GM18873 (cell line): ENCODE results near the gene EEF2K.

Experiments
- ATAC-seq: cut with Tn5 transposase; IDR thresholded peaks from one replicate; pipeline ENCODE4 v1.9.1; 2021; ENCODE audit warnings: mild to moderate bottlenecking, moderate library complexity, moderate number of reproducible peaks; ENCODE audit not compliant: unreplicated experiment, low FRiP score

Gene EEF2K

DNA sequence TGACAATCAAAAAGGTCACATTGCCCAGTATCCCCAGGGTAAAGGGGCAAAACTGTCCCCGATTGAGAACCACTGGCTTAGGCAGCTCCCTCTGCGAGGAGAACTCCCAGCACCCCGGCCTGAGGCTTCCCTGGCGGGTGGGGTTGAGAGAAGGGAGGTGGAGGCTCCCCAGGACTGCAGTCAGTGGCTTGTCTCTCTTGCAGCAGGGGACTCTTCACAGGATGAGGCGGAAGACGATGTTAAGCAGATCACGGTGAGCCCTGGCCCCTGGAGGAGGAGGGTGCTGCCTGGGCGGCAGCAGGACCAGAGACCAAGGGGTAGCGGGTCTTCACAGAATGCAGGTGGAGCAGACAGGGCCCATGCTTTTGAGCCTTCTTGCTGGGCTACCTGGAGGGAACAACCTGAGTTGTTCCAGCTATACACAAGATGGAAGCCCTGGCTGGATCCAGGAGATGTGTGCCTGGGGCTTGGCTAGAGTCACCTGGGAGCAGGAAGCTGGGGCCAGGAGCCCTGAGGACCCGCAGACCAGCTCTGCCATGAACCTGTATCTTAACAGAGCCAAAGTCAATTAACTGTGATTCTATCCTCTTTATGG lies 107.9 kb downstream of the EEF2K start:
- no peak for ATAC-seq

DNA sequence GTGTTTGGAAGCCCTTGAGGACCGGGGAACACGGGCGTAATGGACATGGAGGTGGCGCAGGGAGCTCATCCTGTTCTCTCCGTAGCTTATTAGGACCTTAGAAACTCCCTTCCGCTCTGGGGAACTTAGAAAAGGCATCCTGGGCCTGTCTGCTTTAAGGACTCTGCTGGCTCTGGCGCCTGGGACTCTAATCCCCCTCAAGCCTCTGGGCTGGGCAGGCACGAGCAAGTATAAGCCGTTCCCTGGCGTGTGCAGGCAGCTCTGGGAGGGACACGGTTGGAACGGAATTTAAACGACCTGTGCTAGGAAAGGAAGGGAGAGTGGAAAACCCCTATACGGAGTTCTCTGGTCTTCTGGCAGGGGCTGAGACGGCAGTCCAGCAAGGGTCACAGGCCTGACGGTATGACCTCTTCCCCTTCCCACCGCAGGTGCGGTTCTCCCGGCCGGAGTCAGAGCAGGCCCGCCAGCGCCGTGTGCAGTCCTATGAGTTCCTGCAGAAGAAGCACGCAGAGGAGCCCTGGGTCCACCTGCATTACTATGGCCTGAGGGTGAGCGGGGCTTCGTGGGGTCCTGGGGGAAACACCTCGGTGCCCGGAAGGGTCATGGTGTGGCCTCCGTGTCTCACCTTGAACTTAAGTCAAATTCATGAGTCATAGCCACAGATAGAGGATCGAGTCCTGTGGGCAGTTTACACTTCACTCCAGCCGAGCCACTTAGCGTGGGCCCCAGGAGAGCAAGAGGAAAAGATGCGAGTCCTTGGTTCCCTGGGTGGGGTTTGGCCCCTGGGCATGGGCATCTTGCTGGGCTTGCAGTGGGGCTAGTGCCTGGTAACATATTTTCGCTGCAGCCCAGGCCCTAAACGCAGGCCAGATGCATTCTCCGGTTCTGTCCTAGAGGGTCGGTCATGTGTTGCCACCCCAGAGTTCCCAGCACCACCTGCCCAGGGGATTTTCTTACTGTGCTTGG lies 108.9 kb downstream of the EEF2K start:
- ATAC-seq = no peak

- no peak for ATAC-seq
Measured at GRCh38 chr16:22315979-22316378, 109.9 kb downstream of the EEF2K start.

DNA sequence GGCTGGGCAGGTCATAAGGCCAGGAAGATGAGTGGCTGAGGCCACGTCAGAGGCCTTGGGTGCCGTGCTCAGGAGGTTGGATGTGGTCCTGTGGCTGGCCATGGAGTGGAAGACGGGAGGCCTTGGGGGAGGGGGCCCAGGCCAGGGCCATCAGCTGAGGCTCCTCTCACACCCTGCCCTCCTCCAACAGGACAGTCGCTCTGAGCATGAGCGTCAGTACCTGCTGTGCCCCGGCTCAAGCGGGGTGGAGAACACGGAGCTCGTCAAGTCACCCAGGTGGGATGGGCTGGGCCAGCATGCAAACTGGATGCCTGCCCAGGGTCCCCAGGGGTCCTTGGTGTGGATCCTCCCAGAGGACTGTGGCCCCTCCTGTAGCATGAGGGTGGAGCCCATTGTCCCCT lies 110.3 kb downstream of the EEF2K start:
- no peak for ATAC-seq

- no peak for ATAC-seq
Measured at GRCh38 chr16:22317001-22317530, 111.0 kb downstream of the EEF2K start.

DNA sequence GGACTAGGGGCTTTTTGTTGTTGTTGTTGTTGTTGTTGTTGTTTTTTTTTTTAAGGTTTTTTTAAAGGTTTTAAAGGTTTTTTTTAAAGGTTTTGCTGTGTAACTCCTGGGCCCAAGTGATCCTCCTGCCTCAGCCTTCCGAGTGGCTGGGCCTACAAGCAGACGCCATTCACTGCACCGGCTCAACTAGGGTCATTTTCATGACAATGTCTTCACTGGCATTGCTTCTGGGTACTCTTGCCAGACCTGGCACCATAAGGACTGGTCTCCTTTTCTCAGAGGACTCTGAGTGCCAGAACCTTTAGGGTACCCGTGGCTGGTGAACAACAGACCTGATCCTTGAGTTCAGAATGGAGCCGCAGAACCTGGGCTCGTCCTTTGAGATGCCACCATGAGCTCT lies 111.5 kb downstream of the EEF2K start:
- no peak for ATAC-seq

DNA sequence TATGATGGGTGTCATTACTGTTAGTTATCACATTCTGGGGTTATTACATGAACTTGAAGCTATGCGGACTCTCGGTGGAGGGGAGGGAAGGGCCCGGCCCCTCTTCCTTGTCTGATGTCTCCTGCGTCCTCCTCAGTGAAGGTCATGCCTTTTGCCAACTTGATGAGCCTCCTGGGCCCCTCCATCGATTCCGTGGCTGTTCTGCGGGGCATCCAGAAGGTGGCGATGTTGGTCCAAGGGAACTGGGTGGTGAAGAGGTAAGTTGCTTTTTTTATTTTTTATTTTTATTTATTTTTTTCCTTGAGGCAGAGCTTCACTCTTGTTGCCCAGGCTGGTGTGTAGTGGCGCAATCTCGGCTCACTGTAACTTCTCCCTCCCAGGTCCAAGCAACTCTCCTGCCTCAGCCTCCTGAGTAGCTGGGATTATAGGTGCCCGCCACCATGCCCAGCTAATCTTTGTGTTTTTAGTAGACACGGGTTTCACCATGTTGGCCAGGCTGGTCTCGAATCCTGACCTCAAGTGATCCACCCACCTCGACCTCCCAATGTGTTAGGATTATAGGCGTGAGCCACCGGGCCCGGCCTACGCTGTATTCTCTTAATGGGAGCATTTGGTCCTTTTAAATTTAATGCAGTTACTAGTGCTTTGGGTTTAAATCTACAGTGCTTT lies 112.7 kb downstream of the EEF2K start:
- ATAC-seq = no peak

GRCh38 chr16:22320572-22321339 lies 114.7 kb downstream of the EEF2K start:
- ATAC-seq = no peak

GRCh38 chr16:22321340-22322001 lies 115.4 kb downstream of the EEF2K start:
- no peak for ATAC-seq

- ATAC-seq = no peak
Measured at GRCh38 chr16:22322021-22322471, 116.0 kb downstream of the EEF2K start.

- no peak for ATAC-seq
Measured at GRCh38 chr16:22322741-22323140, 116.7 kb downstream of the EEF2K start.

- no peak for ATAC-seq
Measured at GRCh38 chr16:22323173-22323958, 117.3 kb downstream of the EEF2K start.

GRCh38 chr16:22323959-22324786 lies 118.1 kb downstream of the EEF2K start:
- ATAC-seq = no peak

- no peak for ATAC-seq
Measured at GRCh38 chr16:22324787-22325597, 118.9 kb downstream of the EEF2K start.

DNA sequence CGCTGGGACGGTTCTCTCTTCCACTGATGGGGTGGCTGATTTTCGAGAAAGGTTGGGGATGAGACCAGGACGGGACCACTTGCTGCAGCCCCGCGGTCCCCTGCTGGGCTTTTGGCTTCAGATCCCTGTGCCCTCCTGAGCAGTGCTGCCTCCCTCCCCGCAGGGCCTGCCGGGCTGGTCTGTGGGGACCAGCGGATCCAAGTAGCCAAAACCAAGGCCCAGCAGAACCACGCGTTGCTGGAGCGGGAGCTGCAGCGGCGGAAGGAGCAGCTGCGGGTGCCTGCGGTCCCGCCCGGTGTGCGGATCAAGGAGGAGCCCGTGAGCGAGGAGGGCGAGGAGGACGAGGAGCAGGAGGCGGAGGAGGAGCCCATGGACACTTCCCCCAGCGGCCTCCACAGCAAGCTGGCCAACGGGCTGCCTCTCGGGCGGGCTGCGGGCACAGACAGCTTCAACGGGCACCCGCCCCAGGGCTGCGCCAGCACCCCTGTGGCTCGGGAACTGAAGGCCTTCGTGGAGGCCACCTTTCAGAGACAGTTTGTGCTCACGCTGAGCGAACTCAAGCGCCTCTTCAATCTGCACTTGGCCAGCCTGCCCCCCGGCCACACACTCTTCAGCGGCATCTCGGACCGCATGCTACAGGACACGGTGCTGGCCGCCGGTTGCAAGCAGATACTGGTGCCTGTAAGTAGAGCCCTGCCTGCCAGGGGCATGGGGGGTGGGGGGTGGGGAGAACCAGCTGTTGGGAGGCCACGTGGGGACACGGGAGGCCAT lies 119.7 kb downstream of the EEF2K start:
- no peak for ATAC-seq

DNA sequence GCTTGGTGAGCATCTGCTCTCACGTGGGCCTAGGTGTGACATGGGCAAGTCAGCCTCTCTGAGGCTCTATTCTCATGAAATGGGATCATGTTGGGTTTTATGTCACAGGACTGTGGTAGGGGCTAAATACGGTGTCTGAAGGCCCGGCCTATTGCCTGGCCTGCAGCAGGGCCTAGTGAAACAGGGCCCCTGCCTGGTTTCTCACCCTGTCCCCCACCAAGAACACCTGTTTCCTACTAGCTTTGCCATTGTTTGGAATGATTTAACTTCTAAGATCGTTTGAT lies 120.2 kb downstream of the EEF2K start:
- ATAC-seq = no peak
